Measurements from ENCODE around the gene CEP350.

Gene CEP350

GRCh38 chr1:180116964-180117763, 162.6 kb downstream of the CEP350 start:
- H3K36me3 ChIP-seq (ENCODE audit: low read depth) = peaks cover 8% of the 10 kb centered on the region
- no peaks in the 10 kb centered on the region for H3K9me3 ChIP-seq (ENCODE audit: severe bottlenecking)
- H3K27ac ChIP-seq (ENCODE audit: poor library complexity, severe bottlenecking) = peak overlapping the region; percentile 60
- H3K27me3 ChIP-seq (ENCODE audit: insufficient read depth, poor library complexity, severe bottlenecking) = no peaks in the 10 kb centered on the region
- TF ChIP-seq, protein P1, sequence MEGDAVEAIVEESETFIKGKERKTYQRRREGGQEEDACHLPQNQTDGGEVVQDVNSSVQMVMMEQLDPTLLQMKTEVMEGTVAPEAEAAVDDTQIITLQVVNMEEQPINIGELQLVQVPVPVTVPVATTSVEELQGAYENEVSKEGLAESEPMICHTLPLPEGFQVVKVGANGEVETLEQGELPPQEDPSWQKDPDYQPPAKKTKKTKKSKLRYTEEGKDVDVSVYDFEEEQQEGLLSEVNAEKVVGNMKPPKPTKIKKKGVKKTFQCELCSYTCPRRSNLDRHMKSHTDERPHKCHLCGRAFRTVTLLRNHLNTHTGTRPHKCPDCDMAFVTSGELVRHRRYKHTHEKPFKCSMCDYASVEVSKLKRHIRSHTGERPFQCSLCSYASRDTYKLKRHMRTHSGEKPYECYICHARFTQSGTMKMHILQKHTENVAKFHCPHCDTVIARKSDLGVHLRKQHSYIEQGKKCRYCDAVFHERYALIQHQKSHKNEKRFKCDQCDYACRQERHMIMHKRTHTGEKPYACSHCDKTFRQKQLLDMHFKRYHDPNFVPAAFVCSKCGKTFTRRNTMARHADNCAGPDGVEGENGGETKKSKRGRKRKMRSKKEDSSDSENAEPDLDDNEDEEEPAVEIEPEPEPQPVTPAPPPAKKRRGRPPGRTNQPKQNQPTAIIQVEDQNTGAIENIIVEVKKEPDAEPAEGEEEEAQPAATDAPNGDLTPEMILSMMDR (IDR thresholded peaks at IDR 0.05; ENCODE audit: poor library complexity, severe bottlenecking) = no peak
- H3K4me3 ChIP-seq (ENCODE audit: severe bottlenecking) = no peak overlapping the region
- ATAC-seq (ENCODE audit: low read depth) (peak; percentile 55), DNase-seq (ENCODE audit: low spot score) (no peak)
- H3K4me1 ChIP-seq (ENCODE audit: insufficient read depth, poor library complexity, severe bottlenecking) = peaks cover 20% of the 10 kb centered on the region

- DNase-seq (ENCODE audit: low spot score) = no peak
- Histone ChIP-seq H3K4me3 (ENCODE audit: severe bottlenecking) (no peak overlapping the region), H3K36me3 (ENCODE audit: low read depth) (peaks cover 2% of the 10 kb centered on the region), H3K27me3 (ENCODE audit: insufficient read depth, poor library complexity, severe bottlenecking) (no peaks in the 10 kb centered on the region), H3K9me3 (ENCODE audit: severe bottlenecking) (no peaks in the 10 kb centered on the region), H3K4me1 (ENCODE audit: insufficient read depth, poor library complexity, severe bottlenecking) (peaks cover 21% of the 10 kb centered on the region), H3K27ac (ENCODE audit: poor library complexity, severe bottlenecking) (peak overlapping the region; percentile 60)
- TF ChIP-seq, protein P1 (IDR thresholded peaks at IDR 0.05; ENCODE audit: poor library complexity, severe bottlenecking) = no peak
- ATAC-seq (ENCODE audit: low read depth) = peak; percentile 78
Measured at GRCh38 chr1:180117764-180118116, 163.1 kb downstream of the CEP350 start.

- no peak for ATAC-seq (ENCODE audit: low read depth)
- no peak for DNase-seq (ENCODE audit: low spot score)
- Histone ChIP-seq H3K4me3 (ENCODE audit: severe bottlenecking) (no peak overlapping the region), H3K27ac (ENCODE audit: poor library complexity, severe bottlenecking) (no peak overlapping the region), H3K36me3 (ENCODE audit: low read depth) (no peaks in the 10 kb centered on the region), H3K4me1 (ENCODE audit: insufficient read depth, poor library complexity, severe bottlenecking) (peaks cover 28% of the 10 kb centered on the region), H3K9me3 (ENCODE audit: severe bottlenecking) (no peaks in the 10 kb centered on the region), H3K27me3 (ENCODE audit: insufficient read depth, poor library complexity, severe bottlenecking) (no peaks in the 10 kb centered on the region)
- TF ChIP-seq, protein P1 (IDR thresholded peaks at IDR 0.05; ENCODE audit: poor library complexity, severe bottlenecking) = no peak
Measured at GRCh38 chr1:180119837-180120236, 165.2 kb downstream of the CEP350 start.

GRCh38 chr1:180123463-180123936, 168.9 kb downstream of the CEP350 start:
- TF ChIP-seq, protein P1 (IDR thresholded peaks at IDR 0.05; ENCODE audit: poor library complexity, severe bottlenecking) = no peak
- H3K27me3 ChIP-seq (ENCODE audit: insufficient read depth, poor library complexity, severe bottlenecking) = no peaks in the 10 kb centered on the region
- H3K27ac ChIP-seq (ENCODE audit: poor library complexity, severe bottlenecking) = peak overlapping the region; percentile 60
- H3K36me3 ChIP-seq (ENCODE audit: low read depth) = no peaks in the 10 kb centered on the region
- ATAC-seq (ENCODE audit: low read depth) (peak; percentile 80), DNase-seq (ENCODE audit: low spot score) (no peak)
- H3K9me3 ChIP-seq (ENCODE audit: severe bottlenecking) = no peaks in the 10 kb centered on the region
- H3K4me1 ChIP-seq (ENCODE audit: insufficient read depth, poor library complexity, severe bottlenecking) = peaks cover 17% of the 10 kb centered on the region
- H3K4me3 ChIP-seq (ENCODE audit: severe bottlenecking) = no peak overlapping the region

GRCh38 chr1:180130651-180131050, 176.0 kb downstream of the CEP350 start:
- no peak overlapping the region for H3K4me3 ChIP-seq (ENCODE audit: severe bottlenecking)
- H3K9me3 ChIP-seq (ENCODE audit: severe bottlenecking) = no peaks in the 10 kb centered on the region
- TF ChIP-seq, protein P1 (IDR thresholded peaks at IDR 0.05; ENCODE audit: poor library complexity, severe bottlenecking) = no peak
- H3K36me3 ChIP-seq (ENCODE audit: low read depth) = no peaks in the 10 kb centered on the region
- H3K27ac ChIP-seq (ENCODE audit: poor library complexity, severe bottlenecking) = peak overlapping the region; percentile 48
- peaks cover 9% of the 10 kb centered on the region for H3K4me1 ChIP-seq (ENCODE audit: insufficient read depth, poor library complexity, severe bottlenecking)
- no peak for ATAC-seq (ENCODE audit: low read depth)
- H3K27me3 ChIP-seq (ENCODE audit: insufficient read depth, poor library complexity, severe bottlenecking) = no peaks in the 10 kb centered on the region
- no peak for DNase-seq (ENCODE audit: low spot score)

Measured in RWPE2 (cell line).